HepG2 (cell line): ENCODE data around the gene POGK. TPM values are rescaled to one million over a fixed set of nuclear protein-coding genes. Genes with fewer than 3 reads are reported as not detected.

Experiments
- BRCA1 ChIP-seq: sonication (generic); formaldehyde crosslinking; IDR thresholded peaks from 2 replicates; pipeline ENCODE4 v1.4.0; 2020; ENCODE audit warnings: missing genetic modification reagents
- DR1 ChIP-seq: sonication (generic); formaldehyde crosslinking; IDR thresholded peaks from 2 replicates; pipeline ENCODE4 v1.8.0; 2021; ENCODE audit warnings: mild to moderate bottlenecking, missing genetic modification reagents, inconsistent platforms
- ELK4 ChIP-seq: sonication (generic); formaldehyde crosslinking; IDR thresholded peaks from 2 replicates; pipeline ENCODE4 v1.9.0; 2021; ENCODE audit warnings: missing genetic modification reagents, borderline replicate concordance
- GLI4 ChIP-seq: sonication (generic); formaldehyde crosslinking; IDR thresholded peaks from 2 replicates; pipeline ENCODE4 v1.5.1; 2020; ENCODE audit warnings: missing genetic modification reagents, mild to moderate bottlenecking, moderate library complexity, borderline replicate concordance
- HMG20B ChIP-seq: conservative IDR thresholded peaks from 2 replicates; pipeline ENCODE4 v1.6.1; 2016; ENCODE audit warnings: missing genetic modification reagents, missing compliant biosample characterization
- MAX ChIP-seq: IDR thresholded peaks from 2 replicates; pipeline ENCODE4 v1.6.1; 2012; ENCODE audit warnings: inconsistent platforms
- TP53 ChIP-seq: sonication (generic); formaldehyde crosslinking; conservative IDR thresholded peaks from 2 replicates; pipeline ENCODE4 v1.4.0; 2020; ENCODE audit warnings: missing genetic modification reagents
- ZBTB3 ChIP-seq: sonication (generic); formaldehyde crosslinking; IDR thresholded peaks from 2 replicates; pipeline ENCODE4 v1.4.0; 2020; ENCODE audit warnings: low read depth, mild to moderate bottlenecking, moderate library complexity, missing genetic modification reagents, borderline replicate concordance
- ZC3H13 ChIP-seq: sonication (generic); formaldehyde crosslinking; IDR thresholded peaks from 2 replicates; pipeline ENCODE4 v1.8.1; 2023; ENCODE audit warnings: mild to moderate bottlenecking, missing genetic modification reagents, moderate library complexity
- ZNF296 ChIP-seq: sonication (generic); formaldehyde crosslinking; conservative IDR thresholded peaks from 2 replicates; pipeline ENCODE4 v1.5.0; 2020; ENCODE audit warnings: mild to moderate bottlenecking, missing genetic modification reagents
- ZNF547 ChIP-seq: sonication (generic); formaldehyde crosslinking; IDR thresholded peaks from 2 replicates; pipeline ENCODE4 v1.5.1; 2020; ENCODE audit warnings: mild to moderate bottlenecking, missing genetic modification reagents
- ZNF562 ChIP-seq: sonication (generic); formaldehyde crosslinking; IDR thresholded peaks from 2 replicates; pipeline ENCODE4 v1.8.0; 2022; ENCODE audit warnings: missing genetic modification reagents, borderline replicate concordance
- ZNF883 ChIP-seq: sonication (generic); formaldehyde crosslinking; IDR thresholded peaks from 2 replicates; pipeline ENCODE4 v1.5.1; 2020; ENCODE audit warnings: mild to moderate bottlenecking, missing genetic modification reagents; ENCODE audit errors: not compliant biosample characterization
- polyA plus RNA-seq, 8 experiments: library from polyadenylated mRNA; depleted of rRNA in 3 of 8; stranded (reverse) in 7 of 8; unstranded in 1 of 8; fragments of >200 nt; fragmentation: Illumina TruSeq in 4 of 8; extraction: Trizol in 4 of 8; gene quantifications; 2 replicates each; pipeline versions ENCODE4 v1.2.1 to v1.2.3, GENCODE V29; 2011 to 2016; ENCODE audit warnings: low read depth in 4 of 8, missing spikeins in 1 of 8, mixed read lengths in 1 of 8; ENCODE audit not compliant: insufficient read depth in 1 of 8
- total RNA-seq, 5 experiments: library from RNA; depleted of rRNA; stranded (reverse); fragments of >200 nt; fragmentation: Illumina TruSeq; extraction: Trizol; gene quantifications; 2 replicates each; pipeline ENCODE4 v1.2.3, GENCODE V29; 2016; ENCODE audit warnings: low read depth in 1 of 5
- TF ChIP-seq, protein P1 (sequence below): sonication (generic); formaldehyde crosslinking; IDR thresholded peaks from 2 replicates; pipeline ENCODE4 v1.4.0; 2020; ENCODE audit warnings: missing genetic modification reagents
- TF ChIP-seq, protein P2 (sequence below): IDR thresholded peaks from 2 replicates; pipeline ENCODE4 v1.6.1; 2016; ENCODE audit warnings: low read depth, missing genetic modification reagents, missing compliant biosample characterization

POGK gene
- total and polyA plus RNA-seq, 2 of the 13 experiments (the other 11 are each of a cell fraction or from before 2014, with no cell fraction given), result 4.8 to 16.2 TPM

DNA sequence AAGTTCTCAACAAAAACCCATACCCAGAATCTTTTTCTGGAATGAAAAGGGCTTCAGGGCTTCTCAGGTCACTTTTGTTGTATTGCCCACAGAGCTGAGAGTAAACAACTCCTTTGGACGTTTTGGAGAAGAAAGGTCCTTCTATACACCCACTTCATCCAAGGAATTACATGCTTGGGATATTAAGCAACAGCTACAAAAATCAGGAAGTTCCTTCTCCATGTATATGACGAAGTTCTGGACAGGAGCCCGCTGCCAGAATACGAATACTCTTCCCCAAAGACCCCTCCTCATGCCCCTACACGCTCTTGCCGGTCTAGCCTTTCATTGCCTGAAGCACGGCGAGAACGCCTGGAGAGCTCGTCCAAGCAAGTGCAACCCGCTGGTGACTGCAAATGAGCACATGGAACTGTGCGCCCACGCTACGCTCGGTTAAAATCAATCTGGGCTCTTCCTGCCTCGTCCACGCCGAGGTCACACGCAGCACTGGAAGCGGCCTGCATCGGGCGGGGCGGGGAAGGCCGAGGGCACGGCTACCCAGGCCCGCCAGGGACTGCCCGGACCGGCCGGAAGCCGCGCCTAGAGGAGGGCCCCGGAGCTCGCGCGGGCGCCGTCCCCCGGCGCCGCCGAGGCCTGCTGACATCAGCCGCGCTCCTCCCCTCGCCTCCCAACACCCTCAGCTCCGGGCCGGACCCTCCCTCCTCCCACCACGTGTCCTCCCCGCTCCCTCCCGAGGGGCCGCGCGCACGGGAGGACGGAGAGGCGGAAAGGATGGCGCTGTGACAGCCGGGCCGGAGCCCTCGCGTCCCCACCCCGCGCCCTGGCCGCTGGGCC is at the start of gene POGK (continued):
- TF ChIP-seq ELK4 (CRISPR knock-in tag), result peak; percentile 50; the same call in 1 of the 2 replicates
- peak; percentile 93 for TF ChIP-seq GLI4 (CRISPR knock-in tag)
- TF ChIP-seq BRCA1 (CRISPR knock-in tag), result peak; percentile 89; the same call in 1 of the 2 replicates
- TF ChIP-seq, protein P1, sequence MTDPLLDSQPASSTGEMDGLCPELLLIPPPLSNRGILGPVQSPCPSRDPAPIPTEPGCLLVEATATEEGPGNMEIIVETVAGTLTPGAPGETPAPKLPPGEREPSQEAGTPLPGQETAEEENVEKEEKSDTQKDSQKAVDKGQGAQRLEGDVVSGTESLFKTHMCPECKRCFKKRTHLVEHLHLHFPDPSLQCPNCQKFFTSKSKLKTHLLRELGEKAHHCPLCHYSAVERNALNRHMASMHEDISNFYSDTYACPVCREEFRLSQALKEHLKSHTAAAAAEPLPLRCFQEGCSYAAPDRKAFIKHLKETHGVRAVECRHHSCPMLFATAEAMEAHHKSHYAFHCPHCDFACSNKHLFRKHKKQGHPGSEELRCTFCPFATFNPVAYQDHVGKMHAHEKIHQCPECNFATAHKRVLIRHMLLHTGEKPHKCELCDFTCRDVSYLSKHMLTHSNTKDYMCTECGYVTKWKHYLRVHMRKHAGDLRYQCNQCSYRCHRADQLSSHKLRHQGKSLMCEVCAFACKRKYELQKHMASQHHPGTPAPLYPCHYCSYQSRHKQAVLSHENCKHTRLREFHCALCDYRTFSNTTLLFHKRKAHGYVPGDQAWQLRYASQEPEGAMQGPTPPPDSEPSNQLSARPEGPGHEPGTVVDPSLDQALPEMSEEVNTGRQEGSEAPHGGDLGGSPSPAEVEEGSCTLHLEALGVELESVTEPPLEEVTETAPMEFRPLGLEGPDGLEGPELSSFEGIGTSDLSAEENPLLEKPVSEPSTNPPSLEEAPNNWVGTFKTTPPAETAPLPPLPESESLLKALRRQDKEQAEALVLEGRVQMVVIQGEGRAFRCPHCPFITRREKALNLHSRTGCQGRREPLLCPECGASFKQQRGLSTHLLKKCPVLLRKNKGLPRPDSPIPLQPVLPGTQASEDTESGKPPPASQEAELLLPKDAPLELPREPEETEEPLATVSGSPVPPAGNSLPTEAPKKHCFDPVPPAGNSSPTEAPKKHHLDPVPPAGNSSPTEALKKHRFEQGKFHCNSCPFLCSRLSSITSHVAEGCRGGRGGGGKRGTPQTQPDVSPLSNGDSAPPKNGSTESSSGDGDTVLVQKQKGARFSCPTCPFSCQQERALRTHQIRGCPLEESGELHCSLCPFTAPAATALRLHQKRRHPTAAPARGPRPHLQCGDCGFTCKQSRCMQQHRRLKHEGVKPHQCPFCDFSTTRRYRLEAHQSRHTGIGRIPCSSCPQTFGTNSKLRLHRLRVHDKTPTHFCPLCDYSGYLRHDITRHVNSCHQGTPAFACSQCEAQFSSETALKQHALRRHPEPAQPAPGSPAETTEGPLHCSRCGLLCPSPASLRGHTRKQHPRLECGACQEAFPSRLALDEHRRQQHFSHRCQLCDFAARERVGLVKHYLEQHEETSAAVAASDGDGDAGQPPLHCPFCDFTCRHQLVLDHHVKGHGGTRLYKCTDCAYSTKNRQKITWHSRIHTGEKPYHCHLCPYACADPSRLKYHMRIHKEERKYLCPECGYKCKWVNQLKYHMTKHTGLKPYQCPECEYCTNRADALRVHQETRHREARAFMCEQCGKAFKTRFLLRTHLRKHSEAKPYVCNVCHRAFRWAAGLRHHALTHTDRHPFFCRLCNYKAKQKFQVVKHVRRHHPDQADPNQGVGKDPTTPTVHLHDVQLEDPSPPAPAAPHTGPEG (CRISPR knock-in tag), result peak; percentile 98
- TF ChIP-seq, protein P2, sequence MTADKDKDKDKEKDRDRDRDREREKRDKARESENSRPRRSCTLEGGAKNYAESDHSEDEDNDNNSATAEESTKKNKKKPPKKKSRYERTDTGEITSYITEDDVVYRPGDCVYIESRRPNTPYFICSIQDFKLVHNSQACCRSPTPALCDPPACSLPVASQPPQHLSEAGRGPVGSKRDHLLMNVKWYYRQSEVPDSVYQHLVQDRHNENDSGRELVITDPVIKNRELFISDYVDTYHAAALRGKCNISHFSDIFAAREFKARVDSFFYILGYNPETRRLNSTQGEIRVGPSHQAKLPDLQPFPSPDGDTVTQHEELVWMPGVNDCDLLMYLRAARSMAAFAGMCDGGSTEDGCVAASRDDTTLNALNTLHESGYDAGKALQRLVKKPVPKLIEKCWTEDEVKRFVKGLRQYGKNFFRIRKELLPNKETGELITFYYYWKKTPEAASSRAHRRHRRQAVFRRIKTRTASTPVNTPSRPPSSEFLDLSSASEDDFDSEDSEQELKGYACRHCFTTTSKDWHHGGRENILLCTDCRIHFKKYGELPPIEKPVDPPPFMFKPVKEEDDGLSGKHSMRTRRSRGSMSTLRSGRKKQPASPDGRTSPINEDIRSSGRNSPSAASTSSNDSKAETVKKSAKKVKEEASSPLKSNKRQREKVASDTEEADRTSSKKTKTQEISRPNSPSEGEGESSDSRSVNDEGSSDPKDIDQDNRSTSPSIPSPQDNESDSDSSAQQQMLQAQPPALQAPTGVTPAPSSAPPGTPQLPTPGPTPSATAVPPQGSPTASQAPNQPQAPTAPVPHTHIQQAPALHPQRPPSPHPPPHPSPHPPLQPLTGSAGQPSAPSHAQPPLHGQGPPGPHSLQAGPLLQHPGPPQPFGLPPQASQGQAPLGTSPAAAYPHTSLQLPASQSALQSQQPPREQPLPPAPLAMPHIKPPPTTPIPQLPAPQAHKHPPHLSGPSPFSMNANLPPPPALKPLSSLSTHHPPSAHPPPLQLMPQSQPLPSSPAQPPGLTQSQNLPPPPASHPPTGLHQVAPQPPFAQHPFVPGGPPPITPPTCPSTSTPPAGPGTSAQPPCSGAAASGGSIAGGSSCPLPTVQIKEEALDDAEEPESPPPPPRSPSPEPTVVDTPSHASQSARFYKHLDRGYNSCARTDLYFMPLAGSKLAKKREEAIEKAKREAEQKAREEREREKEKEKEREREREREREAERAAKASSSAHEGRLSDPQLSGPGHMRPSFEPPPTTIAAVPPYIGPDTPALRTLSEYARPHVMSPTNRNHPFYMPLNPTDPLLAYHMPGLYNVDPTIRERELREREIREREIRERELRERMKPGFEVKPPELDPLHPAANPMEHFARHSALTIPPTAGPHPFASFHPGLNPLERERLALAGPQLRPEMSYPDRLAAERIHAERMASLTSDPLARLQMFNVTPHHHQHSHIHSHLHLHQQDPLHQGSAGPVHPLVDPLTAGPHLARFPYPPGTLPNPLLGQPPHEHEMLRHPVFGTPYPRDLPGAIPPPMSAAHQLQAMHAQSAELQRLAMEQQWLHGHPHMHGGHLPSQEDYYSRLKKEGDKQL, result no peak
- peak; percentile 81; the same call in 1 of the 2 replicates for TF ChIP-seq ZNF562 (CRISPR knock-in tag)
- no peak for TF ChIP-seq ZBTB3 (CRISPR knock-in tag)
- TF ChIP-seq ZNF547 (CRISPR knock-in tag), result peak; percentile 96
- peak; percentile 92 for TF ChIP-seq ZNF883 (CRISPR knock-in tag)
- TF ChIP-seq ZC3H13 (CRISPR knock-in tag), result peak; percentile 77
- TF ChIP-seq HMG20B (CRISPR knock-in tag), result 0 out of 2 replicates have a peak, but pooled peaks have one; percentile 35
- TF ChIP-seq TP53 (CRISPR knock-in tag), result no peak
- no peak; the same call in 1 of the 2 replicates for TF ChIP-seq ZNF296
- TF ChIP-seq MAX, result peak; percentile 98
- peak; percentile 65; the same call in 1 of the 2 replicates for TF ChIP-seq DR1
